Activated CD4-positive, alpha-beta T cell treated with anti-CD3 and anti-CD28 coated beads, Interleukin-2, Interleukin-4, amounts not matched to agents 100 ng/mL and 50 ng/mL, durations not matched to agents 16 hours and 8 hours (primary cell): ENCODE data around the gene DEUP1.
"Not testable (repeated sequence)": the region's sequence is repeated elsewhere in the genome, so short reads cannot be mapped to it uniquely, and the experiment has no call there.

Source experiments
- DNase-seq: peaks from one replicate; pipeline ENCODE4 v3.0.0-alpha.2; 2020; ENCODE audit warnings: low spot score

Gene DEUP1

GRCh38 chr11:93330446-93330984, at the start of gene DEUP1:
Gene DEUP1, plus strand, starts transcription at chr11:93330742. Its CDS starts 1,518 bp downstream, at chr11:93332260.
- DNase-seq, result no peak

GRCh38 chr11:93285430-93285829, 45.1 kb upstream of the DEUP1 start:
- no peak for DNase-seq

GRCh38 chr11:93287434-93287833, 43.1 kb upstream of the DEUP1 start:
- no peak for DNase-seq

GRCh38 chr11:93288079-93288478, 42.5 kb upstream of the DEUP1 start:
- DNase-seq, result no peak

GRCh38 chr11:93288767-93289166, 41.8 kb upstream of the DEUP1 start:
- no peak for DNase-seq

GRCh38 chr11:93289782-93290463, 40.6 kb upstream of the DEUP1 start:
- no peak for DNase-seq

- DNase-seq, result no peak
Measured at GRCh38 chr11:93291110-93291509, 39.4 kb upstream of the DEUP1 start.

GRCh38 chr11:93291898-93292297, 38.6 kb upstream of the DEUP1 start:
- DNase-seq, result no peak

- no peak for DNase-seq
Measured at GRCh38 chr11:93295921-93296575, 34.5 kb upstream of the DEUP1 start.

- DNase-seq, result no peak
Measured at GRCh38 chr11:93303689-93304088, 26.9 kb upstream of the DEUP1 start.

GRCh38 chr11:93314399-93314798, 16.1 kb upstream of the DEUP1 start:
- DNase-seq, result not testable (repeated sequence)

GRCh38 chr11:93319224-93319839, 11.2 kb upstream of the DEUP1 start:
- DNase-seq, result no peak

GRCh38 chr11:93320230-93320629, 10.3 kb upstream of the DEUP1 start:
- DNase-seq, result no peak

- no peak for DNase-seq
Measured at GRCh38 chr11:93322207-93322606, 8.3 kb upstream of the DEUP1 start.

GRCh38 chr11:93323747-93324146, 6.8 kb upstream of the DEUP1 start:
- no peak for DNase-seq

- DNase-seq, result no peak
Measured at GRCh38 chr11:93324500-93324899, 6.0 kb upstream of the DEUP1 start.

- DNase-seq, result no peak
Measured at GRCh38 chr11:93326681-93327080, 3.9 kb upstream of the DEUP1 start.

- no peak for DNase-seq
Measured at GRCh38 chr11:93329936-93330445, 551 bp upstream of the DEUP1 start.

GRCh38 chr11:93340223-93340622, 9.7 kb downstream of the DEUP1 start:
- DNase-seq, result no peak

GRCh38 chr11:93344855-93345333, 14.4 kb downstream of the DEUP1 start:
- no peak for DNase-seq

- no peak for DNase-seq
Measured at GRCh38 chr11:93348930-93349329, 18.4 kb downstream of the DEUP1 start.

GRCh38 chr11:93350835-93351234, 20.3 kb downstream of the DEUP1 start:
- no peak for DNase-seq

- DNase-seq, result no peak
Measured at GRCh38 chr11:93359396-93359795, 28.9 kb downstream of the DEUP1 start.
